Stimulated activated CD4-positive, alpha-beta T cell treated with anti-CD3 and anti-CD28 coated beads, Interleukin-15, amount 100 ng/mL, for 24 hours (primary cell): ENCODE measurements around the gene RANGAP1.

ENCODE experiments used
- DNase-seq: peaks from one replicate; pipeline ENCODE4 v3.0.0-alpha.2; 2020

RANGAP1 gene, protein sequence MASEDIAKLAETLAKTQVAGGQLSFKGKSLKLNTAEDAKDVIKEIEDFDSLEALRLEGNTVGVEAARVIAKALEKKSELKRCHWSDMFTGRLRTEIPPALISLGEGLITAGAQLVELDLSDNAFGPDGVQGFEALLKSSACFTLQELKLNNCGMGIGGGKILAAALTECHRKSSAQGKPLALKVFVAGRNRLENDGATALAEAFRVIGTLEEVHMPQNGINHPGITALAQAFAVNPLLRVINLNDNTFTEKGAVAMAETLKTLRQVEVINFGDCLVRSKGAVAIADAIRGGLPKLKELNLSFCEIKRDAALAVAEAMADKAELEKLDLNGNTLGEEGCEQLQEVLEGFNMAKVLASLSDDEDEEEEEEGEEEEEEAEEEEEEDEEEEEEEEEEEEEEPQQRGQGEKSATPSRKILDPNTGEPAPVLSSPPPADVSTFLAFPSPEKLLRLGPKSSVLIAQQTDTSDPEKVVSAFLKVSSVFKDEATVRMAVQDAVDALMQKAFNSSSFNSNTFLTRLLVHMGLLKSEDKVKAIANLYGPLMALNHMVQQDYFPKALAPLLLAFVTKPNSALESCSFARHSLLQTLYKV

DNA sequence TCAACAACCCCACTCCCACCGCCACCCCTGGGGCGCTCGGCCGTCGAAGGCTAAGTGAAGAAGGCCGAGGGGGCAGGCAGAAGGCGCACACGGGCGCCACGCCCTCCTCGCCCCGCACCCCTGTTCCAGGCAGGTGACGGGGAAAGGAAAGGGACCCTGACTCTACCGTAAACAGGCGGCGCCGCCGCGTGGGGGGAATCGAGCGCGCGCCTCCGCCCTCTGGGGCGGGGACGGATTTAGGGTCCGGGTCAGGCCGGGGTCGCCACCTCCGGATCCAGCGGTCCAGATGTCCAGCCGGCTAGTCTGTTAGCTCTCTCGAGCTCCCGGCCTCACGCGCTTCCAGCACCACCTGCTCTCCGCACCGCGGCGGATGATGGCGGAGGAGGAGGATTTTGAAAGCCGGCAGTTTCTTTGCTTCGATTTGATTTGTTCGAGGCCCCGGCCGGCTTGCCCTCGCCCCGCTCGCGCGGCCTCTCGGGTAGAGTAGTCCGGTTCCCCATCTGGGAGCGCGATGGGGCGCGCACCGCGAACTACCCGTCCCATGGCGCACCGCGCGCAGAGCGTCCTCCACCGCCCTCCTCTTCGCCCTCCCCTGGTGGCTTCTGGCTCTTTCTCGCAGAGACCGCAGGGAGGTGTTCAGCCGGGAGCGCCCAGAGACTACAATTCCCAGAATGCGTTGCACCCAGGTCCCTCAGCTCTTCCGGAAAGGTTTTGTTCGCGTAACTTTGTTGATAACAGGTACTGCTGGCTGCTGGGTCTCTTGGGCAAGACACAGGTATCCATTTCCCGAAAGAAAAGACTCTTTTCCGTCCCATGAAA is at the start of gene RANGAP1:
Gene RANGAP1 (minus strand): TSS at position 368 of the 819 bp plus-strand sequence. CDS start 5,143 bp downstream, outside the sequence.
- DNase-seq = peak; percentile 98

DNA sequence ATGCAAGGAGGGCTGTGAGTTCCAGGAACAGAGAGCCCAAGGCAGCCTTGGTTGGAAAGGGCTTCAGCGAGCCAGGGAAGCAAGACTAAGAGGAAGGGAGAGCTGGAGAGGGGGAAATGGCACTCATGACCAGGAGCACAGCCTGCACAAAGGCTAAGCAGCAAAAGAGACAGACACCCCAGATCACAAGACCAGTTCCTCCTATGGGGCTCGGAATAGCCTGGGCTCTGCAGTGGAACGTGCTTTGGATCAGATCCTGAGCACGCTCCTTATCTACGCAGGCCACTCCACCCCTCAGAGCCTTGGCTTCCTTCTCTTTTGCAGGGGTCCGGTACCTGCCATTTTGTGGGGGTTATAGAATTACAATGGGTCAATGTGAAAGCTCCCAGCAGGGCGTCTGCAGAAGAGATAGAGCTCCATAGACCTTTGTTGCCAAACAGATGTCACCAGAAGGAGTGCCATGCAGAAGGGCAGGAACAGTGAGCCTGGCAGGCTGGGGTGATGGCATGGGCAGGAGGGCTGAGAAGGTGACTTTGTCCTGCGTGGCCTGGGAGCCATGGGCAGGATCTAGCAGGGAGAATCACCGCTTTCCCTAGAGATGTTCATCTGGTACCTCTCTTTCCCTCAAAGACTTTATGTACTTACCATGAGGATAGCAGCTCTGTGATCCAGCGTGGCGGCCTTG is 49.1 kb upstream of the RANGAP1 start:
- DNase-seq = no peak

DNA sequence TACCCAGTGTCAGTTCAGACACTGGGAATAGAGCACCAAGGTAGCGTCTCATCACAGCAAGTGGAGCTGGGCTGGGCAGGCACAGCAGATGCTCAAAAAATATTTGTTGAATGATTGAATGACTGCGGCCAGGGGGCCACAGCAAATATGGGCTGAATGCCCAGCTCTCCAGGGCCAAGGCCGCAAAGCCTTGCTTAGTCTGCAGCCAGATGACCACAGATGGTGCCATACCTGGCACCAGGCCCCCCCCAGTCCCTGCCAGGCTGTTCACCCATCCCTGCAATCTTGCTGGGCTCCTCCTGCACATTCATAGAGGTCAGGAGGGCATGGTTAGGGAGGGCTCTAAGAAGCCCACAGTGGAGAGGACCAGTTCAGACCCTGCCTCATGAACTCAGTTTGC is 48.2 kb upstream of the RANGAP1 start:
- DNase-seq = no peak

DNA sequence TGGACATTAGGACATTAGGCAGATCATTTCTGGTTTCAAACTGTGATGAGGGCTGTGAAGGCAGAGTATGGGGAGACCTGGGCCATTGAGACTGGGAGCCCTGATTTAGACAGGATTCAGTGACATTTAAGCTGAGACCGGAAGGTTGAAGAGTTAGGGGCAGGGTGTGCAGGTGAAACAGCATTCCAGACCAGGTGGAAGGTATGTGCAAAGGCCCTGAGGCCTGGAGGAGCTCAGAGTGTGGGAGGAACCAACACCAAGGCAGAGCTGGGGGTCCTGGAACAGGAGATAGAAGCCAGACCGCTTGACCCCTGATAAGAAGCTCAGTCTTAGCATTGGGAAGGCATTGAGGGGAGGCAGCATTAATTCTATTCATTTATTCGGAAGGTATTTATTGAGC is 47.8 kb upstream of the RANGAP1 start:
- no peak for DNase-seq

DNA sequence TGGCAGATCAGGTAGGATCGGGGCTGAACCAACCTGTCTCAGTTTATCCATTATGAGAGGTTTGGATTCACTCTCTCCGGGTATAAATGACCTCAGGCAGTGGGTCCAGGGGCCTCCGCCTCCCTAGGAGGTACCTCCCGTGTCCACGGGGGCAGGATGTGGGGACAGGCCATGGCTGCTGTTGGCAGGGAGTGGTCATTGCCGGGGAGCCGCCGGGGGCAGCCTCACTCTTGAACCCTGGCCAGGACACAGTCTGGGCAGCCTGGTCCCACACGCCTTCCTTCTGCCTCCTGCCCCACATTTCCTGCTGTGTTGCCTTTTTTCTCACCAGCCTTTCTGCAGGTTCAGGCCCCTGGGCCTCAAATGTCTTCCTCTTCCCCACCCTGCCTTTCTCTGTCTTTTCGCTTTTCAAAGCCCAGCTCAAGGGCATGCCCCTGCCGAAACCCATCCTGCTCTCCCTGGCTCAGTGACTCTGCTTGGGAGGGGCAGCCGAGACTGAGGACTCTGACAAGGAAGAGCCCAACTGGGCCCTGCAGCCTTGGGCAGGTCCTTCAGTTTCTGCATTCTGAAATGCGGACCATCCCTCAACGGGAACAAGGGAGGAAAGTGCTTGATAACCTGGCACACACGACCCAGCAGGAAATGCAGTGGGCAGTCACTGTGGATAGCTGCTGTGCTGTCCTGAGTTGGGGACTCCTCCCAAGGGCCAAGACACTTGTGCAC is 46.4 kb upstream of the RANGAP1 start:
- DNase-seq = no peak

DNA sequence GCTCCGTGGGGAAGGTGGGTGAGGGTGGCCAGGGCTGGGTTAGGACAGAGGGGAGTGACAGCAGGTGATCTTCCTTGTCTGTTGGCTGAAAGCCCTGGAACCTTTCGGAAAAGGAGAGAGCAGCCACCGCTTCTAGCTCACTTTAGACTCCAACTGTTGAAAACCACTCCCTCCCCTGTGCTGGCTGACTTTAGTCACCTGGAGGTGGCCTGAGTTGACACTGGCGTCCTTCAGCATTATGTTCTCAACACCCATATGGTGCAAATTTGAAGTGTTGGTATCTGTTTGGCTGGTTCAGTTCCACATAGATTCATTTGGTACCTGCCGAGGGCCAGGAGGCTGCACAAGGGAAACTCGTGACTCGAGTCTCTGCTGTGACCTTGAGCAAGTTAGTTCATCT is 44.2 kb upstream of the RANGAP1 start:
- DNase-seq = no peak

DNA sequence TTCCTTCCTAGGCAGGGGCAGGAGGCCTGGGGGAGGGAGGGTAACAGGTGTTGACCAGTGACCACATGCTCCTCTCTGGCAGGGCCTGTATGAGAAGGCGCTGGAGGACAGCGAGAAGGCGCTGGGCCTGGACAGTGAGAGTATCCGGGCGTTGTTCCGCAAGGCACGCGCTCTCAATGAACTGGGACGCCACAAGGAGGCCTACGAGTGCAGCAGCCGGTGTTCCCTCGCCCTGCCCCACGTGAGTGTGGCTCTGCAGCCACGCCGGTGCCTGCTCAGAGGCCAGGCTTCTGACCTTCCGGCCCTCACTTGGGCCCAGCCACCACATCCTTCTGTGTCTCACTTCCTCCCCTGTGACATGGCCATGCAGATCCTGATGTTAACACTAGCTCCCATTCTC is 41.1 kb upstream of the RANGAP1 start:
- DNase-seq = no peak

DNA sequence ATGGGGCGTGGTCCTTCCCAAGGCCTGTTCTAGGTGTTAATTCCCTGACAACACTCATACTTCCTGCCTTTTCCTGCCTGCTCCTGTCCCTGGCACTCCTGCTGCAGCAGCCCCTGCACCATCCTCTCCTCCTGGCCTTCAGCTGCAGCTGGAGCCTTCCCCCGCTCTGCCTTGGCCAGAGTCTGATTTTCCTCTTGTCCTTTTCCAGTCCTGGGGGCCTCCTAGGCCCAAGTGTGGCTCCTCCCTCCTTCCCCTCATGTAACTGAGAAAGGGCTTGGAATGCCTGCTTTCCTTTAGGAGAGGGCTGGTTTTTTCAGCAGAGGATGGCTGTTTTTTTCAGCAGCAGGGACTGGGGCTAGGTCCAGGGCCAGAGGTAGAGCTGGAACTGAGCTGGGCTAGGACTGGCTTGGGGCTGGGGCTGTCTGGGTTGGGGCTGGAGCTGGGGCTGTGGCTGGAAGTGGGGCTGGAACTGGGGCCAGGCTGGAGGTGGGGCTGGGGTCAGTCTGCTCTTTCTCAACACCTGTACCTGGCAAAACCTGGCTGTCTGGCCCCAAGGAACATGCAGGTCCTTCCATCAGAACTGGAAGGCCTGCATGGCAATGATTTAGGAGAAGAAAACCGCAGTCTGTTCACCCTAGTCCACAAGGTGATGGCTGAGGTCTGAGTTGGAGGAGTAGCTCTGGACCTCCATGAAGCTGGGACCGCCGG is 39.0 kb upstream of the RANGAP1 start:
- no peak for DNase-seq

DNA sequence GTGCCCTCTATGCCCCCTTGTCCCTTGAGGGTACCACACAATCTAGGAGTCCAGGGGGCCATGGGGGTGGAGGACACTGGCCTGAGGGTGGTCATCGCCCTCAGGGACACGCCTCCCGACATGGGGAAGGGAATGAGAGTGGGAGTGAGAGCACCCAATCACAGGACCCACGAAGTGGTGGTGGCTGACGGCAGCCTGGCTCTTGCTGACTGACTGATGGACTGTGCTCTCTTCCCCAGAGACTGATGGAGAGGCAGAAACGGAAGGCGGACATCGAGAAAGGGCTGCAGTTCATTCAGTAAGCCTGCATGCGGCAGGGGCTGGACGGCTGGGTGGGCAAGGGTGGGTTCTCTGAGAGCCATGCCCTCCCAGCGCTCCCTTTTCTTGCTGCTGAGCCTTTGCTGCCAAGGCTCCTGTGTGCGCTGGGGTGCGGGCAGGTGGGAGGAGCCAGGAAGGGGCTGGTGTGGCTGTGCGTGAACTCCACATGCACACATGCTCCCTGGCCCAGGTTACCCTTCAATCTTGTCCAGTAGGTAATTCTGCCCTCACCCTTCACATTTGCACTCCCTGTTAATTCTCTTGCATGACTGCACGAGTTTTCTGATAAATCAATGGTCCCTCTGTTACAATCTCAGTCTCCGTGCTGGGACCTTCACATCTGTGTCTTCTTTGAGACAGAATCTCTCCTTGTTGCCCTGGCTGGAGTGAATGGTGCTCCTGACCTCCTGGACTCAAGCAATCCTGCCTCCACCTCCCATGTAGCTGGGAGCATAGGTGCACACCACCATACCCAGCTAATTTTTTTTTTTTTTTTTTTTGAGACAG is 34.6 kb upstream of the RANGAP1 start:
- no peak for DNase-seq

DNA sequence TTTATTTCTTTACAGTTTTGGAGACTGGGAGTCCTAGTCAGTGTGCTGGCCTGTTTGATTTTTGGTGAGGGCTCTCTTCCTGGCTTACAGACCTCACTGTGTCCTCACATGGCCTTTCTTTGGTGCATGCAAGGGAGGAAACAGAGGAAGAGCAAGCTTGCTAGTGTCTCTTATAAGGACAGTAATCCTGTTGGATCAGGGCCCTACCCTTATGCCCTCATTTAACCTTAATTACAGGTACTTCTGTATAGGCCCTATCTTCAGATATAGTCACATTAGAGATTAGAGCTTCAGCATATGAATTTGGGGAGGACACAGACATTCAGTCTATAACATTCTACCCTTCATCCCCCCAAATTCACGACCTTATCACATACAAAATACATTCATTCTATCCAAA is 29.6 kb upstream of the RANGAP1 start:
- no peak for DNase-seq

DNA sequence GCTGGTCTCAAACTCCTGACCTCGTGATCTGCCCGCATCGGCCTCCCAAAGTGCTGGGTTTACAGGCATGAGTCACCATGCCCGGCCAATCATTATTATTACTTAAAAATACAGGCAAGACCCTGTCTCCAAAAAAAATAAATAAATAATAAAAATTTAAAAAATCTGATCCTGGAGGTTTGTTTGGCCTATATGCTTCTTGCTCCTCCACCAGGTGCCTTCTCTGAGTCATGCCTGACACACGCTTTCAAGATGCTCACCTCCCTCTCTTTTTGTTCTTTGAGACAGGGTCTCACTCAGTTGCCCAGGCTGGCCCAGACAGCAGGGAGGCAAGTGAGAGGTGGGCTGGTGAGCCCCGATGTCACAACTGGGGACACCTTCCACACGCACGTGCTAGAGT is 28.8 kb upstream of the RANGAP1 start:
- DNase-seq = no peak

DNA sequence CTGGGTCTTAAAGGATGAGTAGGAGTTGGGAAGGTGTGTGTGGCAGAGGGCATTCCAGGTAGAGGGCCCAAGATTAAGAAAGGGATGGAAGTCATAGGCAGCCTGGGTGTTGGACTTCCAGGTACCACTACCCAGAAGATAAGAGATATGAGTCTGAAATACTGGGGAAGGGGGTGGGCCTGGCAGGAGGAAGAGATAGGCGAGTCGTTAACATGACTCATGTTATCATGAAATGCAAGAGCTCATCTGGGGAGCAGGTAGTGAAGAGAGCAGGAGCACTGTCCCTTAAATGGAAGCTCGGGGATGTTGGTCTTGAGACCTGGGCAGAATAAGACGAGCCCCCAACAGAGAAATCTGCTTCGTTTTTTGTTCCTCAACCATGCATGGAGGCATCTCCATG is 25.5 kb upstream of the RANGAP1 start:
- DNase-seq = peak; percentile 11

DNA sequence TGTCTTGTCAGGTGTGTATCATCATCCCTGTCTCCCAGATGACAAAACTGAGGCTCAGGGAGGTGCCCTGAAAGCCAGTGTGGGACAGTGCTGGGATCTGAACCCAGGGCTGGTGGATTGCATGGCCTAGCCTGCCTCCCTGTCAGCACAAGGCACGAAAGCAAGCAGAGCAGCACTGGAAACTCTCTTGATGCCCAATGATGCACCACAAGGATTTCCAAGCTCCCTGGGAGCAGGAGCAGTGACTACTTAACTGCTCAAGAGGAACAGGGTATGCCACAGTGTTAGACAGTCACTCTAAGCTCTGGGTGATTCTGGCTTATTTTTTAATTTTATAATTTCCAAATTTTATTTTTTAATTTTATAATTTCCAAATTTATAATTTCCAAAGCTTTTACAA is 24.3 kb upstream of the RANGAP1 start:
- no peak for DNase-seq

DNA sequence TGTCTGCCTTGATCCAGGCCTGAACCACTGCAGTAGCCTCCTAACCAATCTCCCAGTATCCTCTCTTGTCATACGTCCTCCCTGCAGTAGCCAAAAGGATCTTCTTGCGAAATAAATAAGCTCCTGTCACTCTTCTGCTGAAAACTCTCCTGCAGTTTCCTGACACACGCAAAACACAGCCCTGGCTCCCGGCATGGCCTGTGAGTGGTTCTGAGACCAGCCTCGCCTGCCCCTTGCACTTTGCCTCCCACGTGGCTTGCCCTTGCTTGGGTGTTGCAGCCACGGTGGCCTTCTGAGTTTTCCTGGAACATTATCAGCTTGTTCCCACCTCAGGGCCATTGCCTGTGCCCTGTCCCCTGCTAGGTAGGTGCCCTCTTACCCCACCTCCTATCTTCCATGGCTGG is 22.6 kb upstream of the RANGAP1 start:
- DNase-seq = no peak

DNA sequence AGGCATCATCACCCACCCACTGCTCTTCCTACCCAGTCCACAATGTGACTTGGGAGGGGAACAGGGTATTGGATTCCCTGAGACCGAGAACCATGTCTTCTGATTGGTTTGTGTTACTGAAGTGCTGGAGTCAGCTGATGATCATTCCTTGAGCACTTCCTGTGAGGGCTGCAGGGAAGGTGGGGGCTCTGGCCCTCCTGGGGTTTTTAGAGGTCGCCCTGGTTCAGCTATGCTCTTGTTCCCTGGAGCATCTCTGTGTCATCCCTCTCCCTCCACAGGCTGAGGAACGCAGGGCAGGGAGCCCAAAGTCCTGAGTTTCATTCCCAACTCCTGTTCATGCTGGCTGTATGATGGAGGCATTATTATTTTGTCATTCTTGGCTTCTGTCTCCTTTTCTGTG is 22.1 kb upstream of the RANGAP1 start:
- DNase-seq = no peak

DNA sequence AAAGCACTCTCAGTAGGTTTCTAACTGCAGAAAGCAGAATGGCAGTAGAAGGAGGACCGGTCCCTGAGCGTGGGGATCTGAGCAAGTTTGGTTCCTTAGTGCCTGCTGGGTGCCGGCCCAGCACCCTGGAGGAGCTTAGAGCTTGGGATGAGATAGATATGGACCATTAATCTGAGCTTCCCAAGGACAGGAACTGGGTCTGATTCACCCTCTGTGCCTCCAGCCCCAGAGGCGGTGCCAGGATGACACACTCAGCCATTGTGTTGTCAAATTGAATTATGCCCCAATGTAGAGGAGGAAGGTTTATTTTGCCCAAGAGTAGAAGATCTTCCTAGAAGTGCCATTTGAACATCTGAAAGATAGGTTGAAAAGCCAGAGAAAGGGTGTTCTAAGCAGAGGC is 19.7 kb upstream of the RANGAP1 start:
- DNase-seq = no peak

DNA sequence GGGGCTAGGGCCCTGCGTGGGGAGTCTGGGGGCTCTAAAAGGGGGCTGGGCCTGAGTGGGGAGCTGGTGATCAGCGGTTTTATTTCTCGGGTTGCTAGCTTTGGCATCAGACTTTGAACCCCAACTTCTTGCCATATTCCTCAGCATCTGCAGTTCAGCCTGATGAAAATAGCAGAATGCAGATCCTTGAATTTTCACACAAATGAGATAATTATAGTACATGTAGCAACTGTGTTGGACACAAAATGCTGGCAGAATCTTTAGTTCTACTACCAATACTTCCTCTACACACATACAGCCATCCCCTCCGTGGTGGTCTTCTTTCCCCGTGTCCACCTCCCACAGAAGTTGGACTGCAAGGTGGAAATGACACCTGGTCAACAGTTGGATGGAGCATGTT is 16.8 kb upstream of the RANGAP1 start:
- DNase-seq = no peak

DNA sequence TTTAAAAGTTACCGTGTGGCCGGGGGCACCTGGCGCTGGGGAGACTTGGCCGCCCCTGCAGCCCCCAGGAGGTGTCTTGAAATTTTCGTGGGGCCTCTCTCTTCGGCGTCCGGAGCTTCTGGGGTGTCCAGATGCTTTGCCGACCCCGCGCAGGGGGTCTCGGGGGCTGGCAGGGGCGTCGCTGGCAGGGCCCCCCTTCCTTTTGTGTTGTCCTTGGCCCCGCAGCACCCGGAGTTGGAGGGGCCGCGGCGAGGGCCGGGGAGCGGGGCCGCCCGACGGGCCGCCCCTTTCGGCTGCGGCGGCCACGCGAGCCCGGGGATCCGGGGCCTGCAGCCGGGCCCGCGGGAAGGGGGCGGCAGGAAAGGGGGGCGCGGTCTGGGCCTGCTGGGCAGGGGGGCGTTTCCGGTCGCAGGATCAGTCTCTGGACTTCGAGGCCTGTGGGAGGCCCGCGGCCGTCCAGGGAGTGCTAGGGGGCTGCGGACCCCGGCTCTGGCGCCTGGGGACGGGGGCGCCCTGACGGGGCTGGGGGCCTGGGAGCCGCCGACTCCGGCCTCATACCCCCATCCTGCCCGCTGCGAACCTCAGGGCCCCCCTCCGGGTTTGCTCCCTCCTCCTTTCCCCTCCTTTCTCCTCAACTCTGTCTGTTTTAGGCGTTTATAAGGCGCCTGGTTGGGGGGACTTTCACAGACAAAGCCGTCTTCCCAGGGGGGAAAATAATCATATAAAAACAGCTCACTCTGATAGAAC is 16.2 kb upstream of the RANGAP1 start:
- DNase-seq = peak; percentile 22

DNA sequence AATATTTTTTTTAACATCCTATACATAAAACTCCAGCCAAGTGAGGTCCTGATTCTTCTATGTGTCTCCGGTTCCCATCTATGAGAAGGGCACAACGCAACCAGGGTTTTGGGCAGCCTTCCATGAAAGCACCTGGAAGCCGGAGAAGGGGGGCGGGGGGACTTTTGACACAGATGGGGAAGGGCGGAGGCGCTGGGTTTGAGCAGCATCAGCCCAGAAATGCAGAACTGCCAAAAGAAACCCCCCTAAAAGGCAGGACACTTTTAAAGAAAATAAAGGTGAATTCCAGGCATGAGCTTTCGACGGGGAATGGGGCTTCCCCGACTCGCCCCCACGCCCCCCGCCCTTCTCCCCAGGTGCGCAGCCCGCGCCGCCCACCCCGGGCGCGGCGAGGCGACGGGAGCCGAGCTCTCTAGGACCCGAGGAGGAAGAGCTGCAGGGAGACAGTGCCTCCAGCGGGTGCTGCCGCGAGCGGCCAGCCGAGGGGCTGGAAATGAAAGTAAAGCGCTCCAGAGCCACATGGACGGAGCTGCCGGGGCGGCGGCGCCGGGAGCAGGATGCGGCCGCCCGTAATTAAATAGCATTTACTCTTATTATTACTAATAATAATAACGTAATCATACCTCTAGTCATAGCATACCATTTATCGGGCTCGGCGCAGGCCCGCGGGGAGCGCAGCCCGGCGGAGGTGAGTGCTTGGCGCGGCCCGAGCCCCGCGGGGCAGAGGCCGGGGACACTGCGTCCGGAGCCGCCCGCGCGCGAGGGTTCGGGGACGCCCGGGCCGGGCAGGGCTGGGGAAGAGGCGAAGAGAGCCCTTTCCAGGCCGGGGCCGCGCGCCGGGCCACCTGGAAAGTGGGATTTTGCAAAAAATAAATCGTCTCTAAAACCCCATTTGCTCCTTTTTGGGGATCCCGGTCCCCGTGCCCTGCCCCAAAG is 15.4 kb upstream of the RANGAP1 start, which contains the start of gene ZC3H7B:
Gene ZC3H7B (plus strand): TSS at position 441 of the 936 bp plus-strand sequence. CDS start 19,136 bp downstream, outside the sequence.
- DNase-seq = peak; percentile 87
